K562 (cell line): ENCODE data around the gene CSF2RB. TPM values are rescaled to one million over a fixed set of nuclear protein-coding genes. Genes with fewer than 3 reads are reported as not detected.
A peak's percentile ranks its signal among the peaks of the same experiment; 100 is the strongest.

ENCODE experiments used
- CBX2 ChIP-seq: fragments of 200-600 bp; sonication (generic); IDR thresholded peaks from one replicate; pipeline ENCODE4 v1.6.1; 2012; ENCODE audit warnings: mild to moderate bottlenecking, low read length, inconsistent platforms; ENCODE audit not compliant: insufficient read depth, poor library complexity, severe bottlenecking
- DMBX1 ChIP-seq: fragments of 250-450 bp; sonication (Bioruptor Pico); IDR thresholded peaks from 2 replicates; pipeline ENCODE4 v1.8.0; 2022; ENCODE audit warnings: inconsistent platforms, mild to moderate bottlenecking, moderate library complexity, borderline replicate concordance
- FOXP4 ChIP-seq: sonication (generic); formaldehyde crosslinking; IDR thresholded peaks from 2 replicates; pipeline ENCODE4 v1.8.0; 2022; ENCODE audit warnings: mild to moderate bottlenecking, missing genetic modification reagents, borderline replicate concordance
- GABPB1 ChIP-seq: sonication (generic); formaldehyde crosslinking; IDR thresholded peaks from 2 replicates; pipeline ENCODE4 v1.8.0; 2022; ENCODE audit warnings: mild to moderate bottlenecking, missing genetic modification reagents
- GATA2 ChIP-seq: sonication (generic); formaldehyde crosslinking; IDR thresholded peaks from 2 replicates; pipeline ENCODE4 v1.4.0; 2020; ENCODE audit warnings: mild to moderate bottlenecking, missing genetic modification reagents
- KAT7 ChIP-seq: sonication (generic); formaldehyde crosslinking; IDR thresholded peaks from 2 replicates; pipeline ENCODE4 v1.8.0; 2022; ENCODE audit warnings: missing genetic modification reagents, mild to moderate bottlenecking, borderline replicate concordance
- KDM1A ChIP-seq, 2 experiments: fragments of 450-650 bp; IDR thresholded peaks; 2 replicates each; pipeline ENCODE4 v1.6.1; 2016; ENCODE audit warnings: mild to moderate bottlenecking in 2 of 2
- KLF13 ChIP-seq: fragments of 450-650 bp; IDR thresholded peaks from 2 replicates; pipeline ENCODE4 v1.6.1; 2016; ENCODE audit warnings: missing genetic modification characterization, low read depth, mild to moderate bottlenecking, missing compliant biosample characterization, moderate library complexity, borderline replicate concordance
- NBN ChIP-seq: fragments of 450-650 bp; IDR thresholded peaks from 2 replicates; pipeline ENCODE4 v1.6.1; 2016; ENCODE audit warnings: low read depth, mild to moderate bottlenecking
- NCOR1 ChIP-seq: fragments of 450-650 bp; IDR thresholded peaks from 2 replicates; pipeline ENCODE4 v1.6.1; 2016; ENCODE audit warnings: mild to moderate bottlenecking, moderate library complexity
- NFYB ChIP-seq: IDR thresholded peaks from 2 replicates; pipeline ENCODE4 v1.6.1; 2011; ENCODE audit warnings: mild to moderate bottlenecking, moderate library complexity; ENCODE audit not compliant: insufficient read length; ENCODE audit errors: extremely low read depth
- PML ChIP-seq: IDR thresholded peaks from 2 replicates; pipeline ENCODE4 v1.6.1; 2012; ENCODE audit warnings: low read length, inconsistent platforms
- SMARCE1 ChIP-seq: fragments of 450-650 bp; IDR thresholded peaks from 2 replicates; pipeline ENCODE4 v1.7.1; 2016; ENCODE audit warnings: mild to moderate bottlenecking
- STAT5B ChIP-seq: fragments of 250-450 bp; sonication (Bioruptor Pico); IDR thresholded peaks from 2 replicates; pipeline ENCODE4 v1.8.0; 2021; ENCODE audit warnings: mild to moderate bottlenecking, inconsistent platforms
- TAL1 ChIP-seq: fragments of 450-650 bp; IDR thresholded peaks from 2 replicates; pipeline ENCODE4 v1.6.1; 2016; ENCODE audit warnings: mild to moderate bottlenecking
- TEAD1 ChIP-seq, 2 experiments: fragments of 450-650 bp in 1 of 2; sonication (generic) in 1 of 2; formaldehyde crosslinking; IDR thresholded peaks; 2 replicates each; pipeline versions ENCODE4 v1.4.0 to v1.8.0; 2020 to 2022; ENCODE audit warnings: mild to moderate bottlenecking in 2 of 2, missing genetic modification reagents in 1 of 2
- TGIF2 ChIP-seq: sonication (generic); formaldehyde crosslinking; IDR thresholded peaks from 2 replicates; pipeline ENCODE4 v1.8.1; 2022; ENCODE audit warnings: mild to moderate bottlenecking, missing genetic modification reagents, moderate library complexity
- ZBTB49 ChIP-seq: sonication (generic); formaldehyde crosslinking; IDR thresholded peaks from 2 replicates; pipeline ENCODE4 v1.8.0; 2022; ENCODE audit warnings: missing genetic modification reagents, mild to moderate bottlenecking, borderline replicate concordance
- ZNF239 ChIP-seq: fragments of 250-450 bp; sonication (Bioruptor Pico); IDR thresholded peaks from 2 replicates; pipeline ENCODE4 v1.4.0; 2020; ENCODE audit warnings: mild to moderate bottlenecking
- ZNF431 ChIP-seq: sonication (generic); formaldehyde crosslinking; IDR thresholded peaks from 2 replicates; pipeline ENCODE4 v1.8.0; 2022; ENCODE audit warnings: mild to moderate bottlenecking, missing genetic modification reagents
- ZNF830 ChIP-seq: fragments of 250-450 bp; sonication (Bioruptor Pico); IDR thresholded peaks from 2 replicates; pipeline ENCODE4 v1.5.0; 2021; ENCODE audit warnings: mild to moderate bottlenecking
- polyA plus RNA-seq, 8 experiments: library from polyadenylated mRNA; depleted of rRNA in 4 of 8; stranded (reverse) in 5 of 8; unstranded in 3 of 8; fragments of >200 nt; fragmentation: Nextera tagmentation in 2 of 8; fragmentation: Illumina TruSeq in 1 of 8; extraction: Ambion mirVana in 2 of 8; extraction: Trizol in 1 of 8; gene quantifications; 2 replicates each; pipeline versions ENCODE4 v1.2.1 to v1.2.3, GENCODE V29; 2011 to 2014; ENCODE audit warnings: inconsistent platforms in 1 of 8, missing spikeins in 1 of 8
- total RNA-seq, 7 experiments: library from RNA; depleted of rRNA in 6 of 7; stranded (reverse); fragments of >200 nt in 6 of 7; fragmentation: Illumina TruSeq in 2 of 7; extraction: Trizol in 2 of 7; gene quantifications; 2 replicates each; pipeline versions ENCODE4 v1.2.1 to v1.2.3, GENCODE V29; 2011 to 2021; ENCODE audit warnings: low replicate concordance in 1 of 7
- TF ChIP-seq, protein P1 (sequence below): IDR thresholded peaks from 3 replicates; pipeline ENCODE4 v1.6.1; 2011; ENCODE audit warnings: borderline replicate concordance, mild to moderate bottlenecking, moderate library complexity; ENCODE audit not compliant: insufficient read length; ENCODE audit errors: extremely low read depth

CSF2RB gene
- total and polyA plus RNA-seq, 9 of the 15 experiments (the other 6 are each of a cell fraction or from before 2014, with no cell fraction given) = 0.04 to 1.0 (median 0.36) TPM

DNA sequence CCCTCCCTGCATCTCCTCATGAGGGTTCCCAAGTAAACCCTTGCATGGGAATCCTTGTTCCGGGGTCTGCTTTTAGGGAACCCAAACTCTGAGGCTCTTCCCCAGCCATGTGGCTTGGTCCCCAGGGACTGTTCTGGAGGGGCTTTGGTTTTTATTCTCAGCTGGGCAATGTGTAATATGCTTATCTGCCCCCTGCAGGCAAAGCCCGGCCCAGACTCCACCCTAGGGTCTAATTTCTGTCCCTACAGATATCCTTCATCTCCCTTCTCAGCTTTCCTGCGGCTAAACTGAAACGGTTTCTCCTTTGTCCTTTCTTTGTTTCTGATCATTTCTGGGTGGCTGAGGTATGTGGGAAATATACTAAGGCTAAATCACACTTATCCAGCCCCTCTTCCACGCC, 68.7 kb downstream of the CSF2RB start (continued):
- TF ChIP-seq ZNF431 (CRISPR knock-in tag) (no peak), PML (peak; percentile 58; the same call in 1 of the 2 replicates), KLF13 (no peak), ZNF239 (no peak), DMBX1 (CRISPR knock-in tag) (no peak), GABPB1 (CRISPR knock-in tag) (no peak), ZBTB49 (CRISPR knock-in tag) (no peak), NCOR1 (peak; percentile 88), TEAD1 (CRISPR knock-in tag; IDR thresholded peaks at IDR 0.05) (no peak), NBN (no peak), ZNF830 (CRISPR knock-in tag) (no peak), FOXP4 (no peak), SMARCE1 (peak; percentile 72), KDM1A (IDR thresholded peaks at IDR 0.05) (peak; percentile 67 to 71), NFYB (no peak), TAL1 (peak; percentile 91), KAT7 (CRISPR knock-in tag) (no peak), STAT5B (CRISPR knock-in tag) (no peak), TGIF2 (CRISPR knock-in tag) (no peak), GATA2 (CRISPR knock-in tag) (peak; percentile 63), CBX2 (no peak)
- TF ChIP-seq, protein P1, sequence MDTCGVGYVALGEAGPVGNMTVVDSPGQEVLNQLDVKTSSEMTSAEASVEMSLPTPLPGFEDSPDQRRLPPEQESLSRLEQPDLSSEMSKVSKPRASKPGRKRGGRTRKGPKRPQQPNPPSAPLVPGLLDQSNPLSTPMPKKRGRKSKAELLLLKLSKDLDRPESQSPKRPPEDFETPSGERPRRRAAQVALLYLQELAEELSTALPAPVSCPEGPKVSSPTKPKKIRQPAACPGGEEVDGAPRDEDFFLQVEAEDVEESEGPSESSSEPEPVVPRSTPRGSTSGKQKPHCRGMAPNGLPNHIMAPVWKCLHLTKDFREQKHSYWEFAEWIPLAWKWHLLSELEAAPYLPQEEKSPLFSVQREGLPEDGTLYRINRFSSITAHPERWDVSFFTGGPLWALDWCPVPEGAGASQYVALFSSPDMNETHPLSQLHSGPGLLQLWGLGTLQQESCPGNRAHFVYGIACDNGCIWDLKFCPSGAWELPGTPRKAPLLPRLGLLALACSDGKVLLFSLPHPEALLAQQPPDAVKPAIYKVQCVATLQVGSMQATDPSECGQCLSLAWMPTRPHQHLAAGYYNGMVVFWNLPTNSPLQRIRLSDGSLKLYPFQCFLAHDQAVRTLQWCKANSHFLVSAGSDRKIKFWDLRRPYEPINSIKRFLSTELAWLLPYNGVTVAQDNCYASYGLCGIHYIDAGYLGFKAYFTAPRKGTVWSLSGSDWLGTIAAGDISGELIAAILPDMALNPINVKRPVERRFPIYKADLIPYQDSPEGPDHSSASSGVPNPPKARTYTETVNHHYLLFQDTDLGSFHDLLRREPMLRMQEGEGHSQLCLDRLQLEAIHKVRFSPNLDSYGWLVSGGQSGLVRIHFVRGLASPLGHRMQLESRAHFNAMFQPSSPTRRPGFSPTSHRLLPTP = no peak
